ENCODE measurements around the gene CYP2A6. TPM values are rescaled to one million over a fixed set of nuclear protein-coding genes. Genes with fewer than 3 reads are reported as not detected.

The CYP2A6 gene, protein sequence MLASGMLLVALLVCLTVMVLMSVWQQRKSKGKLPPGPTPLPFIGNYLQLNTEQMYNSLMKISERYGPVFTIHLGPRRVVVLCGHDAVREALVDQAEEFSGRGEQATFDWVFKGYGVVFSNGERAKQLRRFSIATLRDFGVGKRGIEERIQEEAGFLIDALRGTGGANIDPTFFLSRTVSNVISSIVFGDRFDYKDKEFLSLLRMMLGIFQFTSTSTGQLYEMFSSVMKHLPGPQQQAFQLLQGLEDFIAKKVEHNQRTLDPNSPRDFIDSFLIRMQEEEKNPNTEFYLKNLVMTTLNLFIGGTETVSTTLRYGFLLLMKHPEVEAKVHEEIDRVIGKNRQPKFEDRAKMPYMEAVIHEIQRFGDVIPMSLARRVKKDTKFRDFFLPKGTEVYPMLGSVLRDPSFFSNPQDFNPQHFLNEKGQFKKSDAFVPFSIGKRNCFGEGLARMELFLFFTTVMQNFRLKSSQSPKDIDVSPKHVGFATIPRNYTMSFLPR
- not detected for total RNA-seq

DNA sequence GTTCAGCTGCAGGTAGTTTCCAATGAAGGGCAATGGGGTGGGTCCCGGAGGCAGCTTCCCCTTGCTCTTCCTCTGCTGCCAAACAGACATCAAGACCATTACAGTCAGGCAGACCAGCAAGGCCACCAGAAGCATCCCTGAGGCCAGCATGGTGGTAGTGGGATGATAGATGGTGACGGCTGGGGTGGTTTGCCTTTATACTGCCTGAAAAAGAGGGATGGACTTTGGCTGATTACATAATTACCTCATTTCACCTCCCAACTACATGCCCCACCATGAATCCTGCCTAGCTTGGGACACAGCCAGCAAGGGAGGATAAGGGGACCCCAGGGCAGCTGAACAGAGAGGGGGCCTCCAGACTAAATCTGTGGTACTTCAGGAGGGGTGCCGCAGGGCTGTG is at the start of gene CYP2A6:
Gene CYP2A6 (minus strand): TSS at position 171 of the 400 bp plus-strand sequence. CDS start 21 bp downstream, at position 150.

DNA sequence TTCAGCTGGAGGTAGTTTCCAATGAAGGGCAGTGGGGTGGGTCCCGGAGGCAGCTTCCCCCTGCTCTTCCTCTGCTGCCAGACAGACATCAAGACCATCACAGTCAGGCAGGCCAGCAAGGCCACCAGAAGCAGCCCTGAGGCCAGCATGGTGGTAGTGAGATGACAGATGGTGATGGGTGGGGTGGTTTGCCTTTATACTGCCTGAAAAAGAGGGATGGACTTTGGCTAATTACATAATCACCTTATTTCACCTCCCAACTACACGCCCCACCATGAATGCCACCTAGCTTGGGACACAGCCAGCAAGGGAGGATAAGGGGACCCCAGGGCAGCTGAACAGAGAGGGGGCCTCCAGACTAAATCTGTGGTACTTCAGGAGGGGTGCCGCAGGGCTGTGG is 31.8 kb upstream of the CYP2A6 start, which contains the start of gene CYP2A7:
Gene CYP2A7 (minus strand): TSS at position 170 of the 400 bp plus-strand sequence. CDS start 21 bp downstream, at position 149.

DNA sequence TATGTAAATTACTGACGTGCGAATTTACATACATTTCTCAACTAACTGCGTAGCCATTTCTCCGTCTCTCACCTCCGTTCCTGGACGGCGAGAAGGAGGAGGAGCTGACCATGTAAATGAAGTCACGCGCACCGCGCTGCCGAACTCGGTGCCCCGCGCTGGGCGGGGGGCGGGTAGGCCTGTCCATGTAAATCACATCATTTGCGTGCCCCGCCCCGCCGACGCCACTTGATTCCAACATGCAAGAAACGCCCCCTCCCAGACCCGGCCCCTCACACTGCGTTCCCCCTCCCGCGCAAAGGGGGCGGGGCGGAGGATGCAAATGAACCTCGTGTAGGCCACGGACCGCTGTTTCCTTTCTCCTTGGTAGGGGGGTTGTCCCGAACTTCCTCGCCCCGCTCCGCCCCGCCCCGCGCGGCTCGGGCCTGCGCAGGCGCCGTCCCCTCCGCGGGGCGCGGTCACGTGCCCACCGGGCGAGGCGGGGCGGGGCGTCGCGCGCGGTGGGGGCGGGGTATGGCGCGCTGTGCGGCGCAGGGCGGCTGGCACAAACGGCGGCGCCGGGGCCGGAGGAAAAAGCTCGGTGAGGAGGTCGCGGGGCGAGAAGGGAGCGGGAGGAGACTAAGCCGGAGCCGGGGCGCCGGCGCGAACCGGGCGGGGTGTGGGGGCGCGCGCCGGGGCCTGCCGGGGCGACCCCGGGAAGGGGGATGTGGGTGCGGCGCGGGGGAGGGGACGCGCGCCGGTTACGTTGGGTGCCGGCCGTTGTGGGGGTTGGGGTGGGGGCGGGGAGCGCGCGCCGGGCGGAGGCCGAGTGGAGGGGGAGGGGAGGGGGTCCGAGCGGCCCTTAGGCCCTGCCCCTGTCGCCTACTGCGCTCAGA is 51.3 kb downstream of the CYP2A6 start, which contains the start of gene EGLN2:
Gene EGLN2 (plus strand): TSS at position 509 of the 875 bp plus-strand sequence. CDS start 1,382 bp downstream, outside the sequence.

Other genes with a start within 250 kb of the CYP2A6 start
- gene LTBP4, start 249.1 kb downstream of the CYP2A6 start, total RNA-seq = 31.6 TPM
- 39.8 TPM for gene NUMBL, start 159.8 kb downstream of the CYP2A6 start, total RNA-seq
- 40.7 TPM for gene COQ8B, start 133.6 kb downstream of the CYP2A6 start, total RNA-seq
- 7.5 TPM for gene ITPKC, start 133.3 kb downstream of the CYP2A6 start, total RNA-seq
- gene ACTMAP, start 100.0 kb downstream of the CYP2A6 start, total RNA-seq = 0.94 TPM
- 35.7 TPM for gene SNRPA, start 99.2 kb downstream of the CYP2A6 start, total RNA-seq
- gene MIA, start 74.9 kb downstream of the CYP2A6 start, total RNA-seq = not detected
- gene RAB4B, start 72.2 kb downstream of the CYP2A6 start, total RNA-seq = 11.9 TPM
- gene EGLN2, start 51.3 kb downstream of the CYP2A6 start, total RNA-seq = 80.1 TPM
- gene CYP2A7, start 31.8 kb upstream of the CYP2A6 start, total RNA-seq = not detected
- gene CYP2B6, start 140.8 kb upstream of the CYP2A6 start, total RNA-seq = not detected
- not detected for gene CYP2A13, start 238.0 kb upstream of the CYP2A6 start, total RNA-seq